HCT116 (cell line): ENCODE measurements around the gene LRRC47. TPM values are rescaled to one million over a fixed set of nuclear protein-coding genes. Genes with fewer than 3 reads are reported as not detected.

ENCODE experiments used
- ATAC-seq: fragments of 200-7000 bp; cut with Tn5 transposase; 2 replicates; pipeline ENCODE4 v1.9.1; 2020; ENCODE audit warnings: mild to moderate bottlenecking, moderate library complexity
- BruUV-seq: library from RNA; stranded (reverse); fragments of 400-500 nt; replicated peaks from 2 replicates; lab custom pipeline; 2021; lab: Mats Ljungman, UMichigan
- CTCF ChIA-PET: fragments of 300-600 bp; sonication (Branson Sonifier 250); formaldehyde crosslinking; loops from one replicate; lab custom pipeline; 2021; ENCODE audit warnings: antibody characterized with exemption; lab: Charles Lee
- POLR2A ChIA-PET: fragments of 300-600, 350-600 bp; sonication (Branson Sonifier 250); formaldehyde crosslinking; loops from one replicate; lab custom pipeline; 2021; ENCODE audit warnings: antibody characterized with exemption; lab: Charles Lee
- RAD21 ChIA-PET, 2 experiments: fragments of 300-600 bp; sonication (Branson Sonifier 250); formaldehyde crosslinking; loops; one replicate each; lab custom pipeline; 2023; ENCODE audit warnings: low total read pairs in 2 of 2; ENCODE audit not compliant: uncharacterized antibody in 2 of 2, unreplicated experiment in 2 of 2, low non-redundant PET in 1 of 2; lab: Charles Lee
- DNase-seq: peaks from one replicate; pipeline ENCODE4 v3.0.0-alpha.2; 2010; ENCODE audit warnings: low read depth, low spot score
- H2AFZ ChIP-seq: fragments of 200-600 bp; shearing (Covaris generic), sonication (generic); 2 replicates; pipeline ENCODE4 v1.6.1; 2017; ENCODE audit warnings: low read depth, mixed run types, mixed read lengths, antibody characterized with exemption, low read length; ENCODE audit not compliant: poor library complexity, severe bottlenecking
- H3K27ac ChIP-seq: 2 replicates; pipeline ENCODE4 v1.5.1; 2012; ENCODE audit warnings: low read depth, low read length
- H3K27me3 ChIP-seq: fragments of 200-600 bp; sonication (generic); 2 replicates; pipeline ENCODE4 v1.6.1; 2016; ENCODE audit warnings: mixed run types, low read length, mixed read lengths; ENCODE audit not compliant: insufficient read depth
- H3K36me3 ChIP-seq, 2 experiments: fragments of 200-500 bp in 1 of 2; fragments of 200-600 bp in 1 of 2; sonication (Bioruptor generic) in 1 of 2; sonication (generic) in 1 of 2; 2 replicates each; pipeline versions ENCODE4 v1.5.1 to v1.6.1; 2014 to 2016; ENCODE audit warnings: low read length in 2 of 2, inconsistent platforms in 1 of 2, mixed read lengths in 1 of 2, mixed run types in 1 of 2; ENCODE audit not compliant: insufficient read depth in 2 of 2, control insufficient read depth in 1 of 2
- H3K4me1 ChIP-seq, 2 experiments: fragments of 200-600 bp in 1 of 2; sonication (generic) in 1 of 2; 2 replicates each; pipeline versions ENCODE4 v1.5.1 to v1.6.1; 2012 to 2017; ENCODE audit warnings: low read length in 2 of 2, inconsistent platforms in 1 of 2, mild to moderate bottlenecking in 1 of 2, mixed read lengths in 1 of 2, mixed run types in 1 of 2, moderate library complexity in 1 of 2; ENCODE audit not compliant: insufficient read depth in 2 of 2, control insufficient read depth in 1 of 2
- H3K4me2 ChIP-seq: fragments of 200-600 bp; sonication (generic); 2 replicates; pipeline ENCODE4 v1.6.1; 2017; ENCODE audit warnings: mixed run types, low read length, mixed read lengths
- H3K4me3 ChIP-seq, 2 experiments: fragments of 200-600 bp in 1 of 2; sonication (generic) in 1 of 2; replicated peaks in 1 of 2; 2 replicates each; pipeline ENCODE4 v1.5.1; 2011 to 2016; ENCODE audit warnings: low read length in 2 of 2, control low read depth in 1 of 2, low read depth in 1 of 2, mild to moderate bottlenecking in 1 of 2, mixed read lengths in 1 of 2, mixed run types in 1 of 2
- H3K79me2 ChIP-seq: fragments of 200-600 bp; sonication (generic); 2 replicates; pipeline ENCODE4 v1.6.1; 2017; ENCODE audit warnings: mild to moderate bottlenecking, mixed run types, low read length, moderate library complexity, mixed read lengths; ENCODE audit not compliant: insufficient read depth
- H3K9ac ChIP-seq: fragments of 200-600 bp; sonication (generic); 2 replicates; pipeline ENCODE4 v1.6.1; 2016; ENCODE audit warnings: low read length, mixed read lengths
- H3K9me2 ChIP-seq: fragments of 200-600 bp; sonication (generic), shearing (Covaris generic); 2 replicates; pipeline ENCODE4 v1.6.1; 2017; ENCODE audit warnings: mixed run types, mild to moderate bottlenecking, moderate library complexity; ENCODE audit not compliant: insufficient read depth
- H3K9me3 ChIP-seq, 2 experiments: fragments of 200-500 bp in 1 of 2; fragments of 200-600 bp in 1 of 2; sonication (Bioruptor generic) in 1 of 2; sonication (generic) in 1 of 2; 2 replicates each; pipeline ENCODE4 v1.6.1; 2014 to 2017; ENCODE audit warnings: low read length in 2 of 2, mixed read lengths in 2 of 2, inconsistent platforms in 1 of 2, low read depth in 1 of 2, mild to moderate bottlenecking in 1 of 2, mixed run types in 1 of 2, moderate library complexity in 1 of 2; ENCODE audit not compliant: control insufficient read depth in 1 of 2, insufficient read depth in 1 of 2
- H4K20me1 ChIP-seq: fragments of 200-600 bp; sonication (generic), shearing (Covaris generic); 2 replicates; pipeline ENCODE4 v1.6.1; 2017; ENCODE audit warnings: mixed run types, mild to moderate bottlenecking, moderate library complexity; ENCODE audit not compliant: insufficient read depth
- CEBPB ChIP-seq: IDR thresholded peaks from 2 replicates; pipeline ENCODE4 v1.6.1; 2012; ENCODE audit warnings: low read depth
- CTCF ChIP-seq, 3 experiments: fragments of 200-600 bp in 1 of 3; sonication (generic) in 1 of 3; IDR thresholded peaks in 2 of 3; conservative IDR thresholded peaks in 1 of 3; 2 replicates each; pipeline ENCODE4 v1.5.1; 2012 to 2017; ENCODE audit warnings: low read depth in 2 of 3, low read length in 2 of 3, antibody characterized with exemption in 1 of 3, borderline replicate concordance in 1 of 3, control low read depth in 1 of 3, mild to moderate bottlenecking in 1 of 3, mixed read lengths in 1 of 3, mixed run types in 1 of 3, moderate library complexity in 1 of 3; ENCODE audit not compliant: insufficient read depth in 1 of 3
- EGR1 ChIP-seq: IDR thresholded peaks from 2 replicates; pipeline ENCODE4 v1.6.1; 2012; ENCODE audit warnings: low read depth
- ELF1 ChIP-seq: IDR thresholded peaks from 2 replicates; pipeline ENCODE4 v1.6.1; 2012; ENCODE audit warnings: low read depth, borderline replicate concordance
- EZH2 ChIP-seq: fragments of 200-600 bp; sonication (generic); IDR thresholded peaks from 2 replicates; pipeline ENCODE4 v1.6.1; 2017; ENCODE audit warnings: antibody characterized with exemption, mixed run types
- EZH2phosphoT487 ChIP-seq: fragments of 200-600 bp; IDR thresholded peaks from 2 replicates; pipeline ENCODE4 v1.6.1; 2018; ENCODE audit warnings: antibody characterized with exemption, borderline replicate concordance
- FOSL1 ChIP-seq: IDR thresholded peaks from 2 replicates; pipeline ENCODE4 v1.6.1; 2012; ENCODE audit warnings: low read depth
- MAX ChIP-seq: IDR thresholded peaks from 2 replicates; pipeline ENCODE4 v1.6.1; 2012
- POLR2A ChIP-seq: IDR thresholded peaks from 2 replicates; pipeline ENCODE4 v1.7.0; 2011; ENCODE audit warnings: borderline replicate concordance; ENCODE audit not compliant: insufficient read depth, insufficient read length; ENCODE audit errors: extremely low read depth
- POLR2AphosphoS5 ChIP-seq: IDR thresholded peaks from 2 replicates; pipeline ENCODE4 v1.6.1; 2011; ENCODE audit warnings: mild to moderate bottlenecking, low read depth, low read length, moderate library complexity
- RAD21 ChIP-seq: IDR thresholded peaks from 2 replicates; pipeline ENCODE4 v1.6.1; 2012; ENCODE audit warnings: low read depth, mild to moderate bottlenecking
- SP1 ChIP-seq: IDR thresholded peaks from 2 replicates; pipeline ENCODE4 v1.6.1; 2012; ENCODE audit warnings: low read depth
- YY1 ChIP-seq: IDR thresholded peaks from 2 replicates; pipeline ENCODE4 v1.6.1; 2011; ENCODE audit warnings: low read length, low read depth, moderate library complexity, mild to moderate bottlenecking; ENCODE audit not compliant: insufficient replicate concordance; ENCODE audit errors: extremely low read depth
- ZFX ChIP-seq: fragments of 450-650 bp; IDR thresholded peaks from 2 replicates; pipeline ENCODE4 v1.6.1; 2017
- ZNF274 ChIP-seq: fragments of 200-500 bp; sonication (Bioruptor generic); IDR thresholded peaks from 2 replicates; pipeline ENCODE4 v1.6.1; 2014; ENCODE audit warnings: mild to moderate bottlenecking, low read depth, low read length, inconsistent platforms
- intact Hi-C: fragments of 100-400 bp; cut with micrococcal nuclease; formaldehyde crosslinking; loops from 2 replicates; pipeline ENCODE4 v1.10.0; 2022
- total RNA-seq: library from RNA; stranded (reverse); gene quantifications from one replicate; pipeline ENCODE4 v1.2.1, GENCODE V29; 2021; ENCODE audit not compliant: unreplicated experiment

The LRRC47 gene
- total RNA-seq, 1 experiment from 2014 or later: 48.0 TPM

GRCh38 chr1:3747903-3748302 lies 48.4 kb downstream of the LRRC47 start:
- no peaks in the 10 kb centered on the region for H3K9me2 ChIP-seq
- H2AFZ ChIP-seq: no peak overlapping the region
- ATAC-seq: no peak
- H4K20me1 ChIP-seq: no peaks in the 10 kb centered on the region
- no peak overlapping the region for H3K4me3 ChIP-seq
- ChIA-PET POLR2A (no interaction called here), CTCF (no interaction called here), RAD21 (no interaction called here)
- intact Hi-C loops: no loop called here
- no peak for TF ChIP-seq YY1
- TF ChIP-seq SP1: no peak
- no peak for TF ChIP-seq EZH2phosphoT487
- no peak for TF ChIP-seq RAD21
- no peak overlapping the region for H3K27ac ChIP-seq
- no peaks in the 10 kb centered on the region for H3K9me3 ChIP-seq
- no peak overlapping the region for H3K4me2 ChIP-seq
- peaks cover 12% of the 10 kb centered on the region for H3K27me3 ChIP-seq
- H3K36me3 ChIP-seq: no peaks in the 10 kb centered on the region
- no peaks in the 10 kb centered on the region for H3K79me2 ChIP-seq
- H3K9ac ChIP-seq: no peak overlapping the region
- BruUV-seq: no TSS peak
- DNase-seq: no peak
- no peaks in the 10 kb centered on the region for H3K4me1 ChIP-seq

- Histone ChIP-seq H3K27ac (no peak overlapping the region), H3K27me3 (peaks cover 12% of the 10 kb centered on the region), H3K4me3 (no peak overlapping the region), H3K9me2 (no peaks in the 10 kb centered on the region), H3K79me2 (no peaks in the 10 kb centered on the region), H3K4me1 (no peaks in the 10 kb centered on the region), H3K9me3 (no peaks in the 10 kb centered on the region), H2AFZ (no peak overlapping the region), H3K9ac (no peak overlapping the region), H3K36me3 (no peaks in the 10 kb centered on the region), H4K20me1 (no peaks in the 10 kb centered on the region), H3K4me2 (no peak overlapping the region)
- DNase-seq (no peak), ATAC-seq (no peak)
- TF ChIP-seq YY1 (no peak), POLR2A (no peak), MAX (no peak), CTCF (IDR thresholded peaks at IDR 0.05 in 2 of 3, conservative IDR thresholded peaks at IDR 0.05 in 1 of 3; ENCODE audit: borderline replicate concordance in 1 of 3, insufficient read depth in 1 of 3, low read depth in 2 of 3, low read length in 2 of 3) (no peak), EZH2 (no peak), ELF1 (no peak), ZFX (no peak), EGR1 (no peak), CEBPB (no peak), POLR2AphosphoS5 (no peak), FOSL1 (no peak), ZNF274 (no peak)
- RAD21 ChIA-PET: no interaction called here
- CTCF ChIA-PET: no interaction called here
- intact Hi-C loops: no loop called here
- POLR2A ChIA-PET: no interaction called here
- no TSS peak for BruUV-seq
Measured at GRCh38 chr1:3747522-3747848, 48.8 kb downstream of the LRRC47 start.
